ENCODE results near the gene AMBRA1.

AMBRA1 gene

DNA sequence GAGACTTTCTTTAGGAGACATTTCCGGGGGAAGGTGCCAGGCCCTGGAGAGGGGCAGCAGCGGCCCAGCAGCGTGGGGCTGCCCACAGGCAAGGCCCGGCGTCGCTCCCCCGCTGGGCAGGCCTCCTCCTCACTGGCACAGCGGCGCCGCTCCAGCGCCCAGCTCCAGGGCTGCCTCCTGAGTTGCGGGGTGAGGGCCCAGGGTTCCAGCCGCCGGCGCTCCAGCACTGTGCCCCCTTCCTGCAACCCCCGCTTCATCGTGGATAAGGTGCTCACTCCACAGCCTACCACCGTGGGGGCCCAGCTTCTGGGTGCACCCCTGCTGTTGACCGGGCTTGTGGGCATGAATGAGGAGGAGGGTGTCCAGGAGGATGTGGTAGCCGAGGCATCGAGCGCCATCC lies 227.6 kb downstream of the AMBRA1 start:
- TF ChIP-seq SNAI2 (CRISPR knock-in tag; IDR thresholded peaks at IDR 0.05) = no peak
- no peak for TF ChIP-seq ESRRG (CRISPR knock-in tag; IDR thresholded peaks at IDR 0.05)
- TF ChIP-seq ARNTL (CRISPR knock-in tag; IDR thresholded peaks at IDR 0.05; ENCODE audit: borderline replicate concordance, low read depth) = no peak
- no peak for TF ChIP-seq TCF4 (CRISPR knock-in tag; IDR thresholded peaks at IDR 0.05; ENCODE audit: borderline replicate concordance)
- TF ChIP-seq PPARA (CRISPR knock-in tag; IDR thresholded peaks at IDR 0.05; ENCODE audit: borderline replicate concordance) = no peak
- TF ChIP-seq BACH2 (CRISPR knock-in tag; IDR thresholded peaks at IDR 0.05; ENCODE audit: borderline replicate concordance) = no peak
- TF ChIP-seq RARB (CRISPR knock-in tag; IDR thresholded peaks at IDR 0.05) = no peak
- TF ChIP-seq, protein P1, sequence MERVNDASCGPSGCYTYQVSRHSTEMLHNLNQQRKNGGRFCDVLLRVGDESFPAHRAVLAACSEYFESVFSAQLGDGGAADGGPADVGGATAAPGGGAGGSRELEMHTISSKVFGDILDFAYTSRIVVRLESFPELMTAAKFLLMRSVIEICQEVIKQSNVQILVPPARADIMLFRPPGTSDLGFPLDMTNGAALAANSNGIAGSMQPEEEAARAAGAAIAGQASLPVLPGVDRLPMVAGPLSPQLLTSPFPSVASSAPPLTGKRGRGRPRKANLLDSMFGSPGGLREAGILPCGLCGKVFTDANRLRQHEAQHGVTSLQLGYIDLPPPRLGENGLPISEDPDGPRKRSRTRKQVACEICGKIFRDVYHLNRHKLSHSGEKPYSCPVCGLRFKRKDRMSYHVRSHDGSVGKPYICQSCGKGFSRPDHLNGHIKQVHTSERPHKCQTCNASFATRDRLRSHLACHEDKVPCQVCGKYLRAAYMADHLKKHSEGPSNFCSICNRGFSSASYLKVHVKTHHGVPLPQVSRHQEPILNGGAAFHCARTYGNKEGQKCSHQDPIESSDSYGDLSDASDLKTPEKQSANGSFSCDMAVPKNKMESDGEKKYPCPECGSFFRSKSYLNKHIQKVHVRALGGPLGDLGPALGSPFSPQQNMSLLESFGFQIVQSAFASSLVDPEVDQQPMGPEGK (CRISPR knock-in tag; IDR thresholded peaks at IDR 0.05; ENCODE audit: borderline replicate concordance) = no peak
- TF ChIP-seq, protein P2, sequence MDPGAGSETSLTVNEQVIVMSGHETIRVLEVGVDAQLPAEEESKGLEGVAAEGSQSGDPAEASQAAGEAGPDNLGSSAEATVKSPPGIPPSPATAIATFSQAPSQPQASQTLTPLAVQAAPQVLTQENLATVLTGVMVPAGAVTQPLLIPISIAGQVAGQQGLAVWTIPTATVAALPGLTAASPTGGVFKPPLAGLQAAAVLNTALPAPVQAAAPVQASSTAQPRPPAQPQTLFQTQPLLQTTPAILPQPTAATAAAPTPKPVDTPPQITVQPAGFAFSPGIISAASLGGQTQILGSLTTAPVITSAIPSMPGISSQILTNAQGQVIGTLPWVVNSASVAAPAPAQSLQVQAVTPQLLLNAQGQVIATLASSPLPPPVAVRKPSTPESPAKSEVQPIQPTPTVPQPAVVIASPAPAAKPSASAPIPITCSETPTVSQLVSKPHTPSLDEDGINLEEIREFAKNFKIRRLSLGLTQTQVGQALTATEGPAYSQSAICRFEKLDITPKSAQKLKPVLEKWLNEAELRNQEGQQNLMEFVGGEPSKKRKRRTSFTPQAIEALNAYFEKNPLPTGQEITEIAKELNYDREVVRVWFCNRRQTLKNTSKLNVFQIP (CRISPR knock-in tag; IDR thresholded peaks at IDR 0.05; ENCODE audit: borderline replicate concordance, low read depth) = no peak
- no peak for TF ChIP-seq GLIS3 (CRISPR knock-in tag; IDR thresholded peaks at IDR 0.05)
- no peak for TF ChIP-seq ZC3H10 (CRISPR knock-in tag; IDR thresholded peaks at IDR 0.05)
- TF ChIP-seq ISL1 (CRISPR knock-in tag; IDR thresholded peaks at IDR 0.05) = no peak
- no peak for TF ChIP-seq OSR1 (CRISPR knock-in tag; IDR thresholded peaks at IDR 0.05)
- TF ChIP-seq ZFP30 (CRISPR knock-in tag; IDR thresholded peaks at IDR 0.05) = no peak
- TF ChIP-seq CSDC2 (CRISPR knock-in tag; IDR thresholded peaks at IDR 0.05) = no peak
- TF ChIP-seq, protein P3, sequence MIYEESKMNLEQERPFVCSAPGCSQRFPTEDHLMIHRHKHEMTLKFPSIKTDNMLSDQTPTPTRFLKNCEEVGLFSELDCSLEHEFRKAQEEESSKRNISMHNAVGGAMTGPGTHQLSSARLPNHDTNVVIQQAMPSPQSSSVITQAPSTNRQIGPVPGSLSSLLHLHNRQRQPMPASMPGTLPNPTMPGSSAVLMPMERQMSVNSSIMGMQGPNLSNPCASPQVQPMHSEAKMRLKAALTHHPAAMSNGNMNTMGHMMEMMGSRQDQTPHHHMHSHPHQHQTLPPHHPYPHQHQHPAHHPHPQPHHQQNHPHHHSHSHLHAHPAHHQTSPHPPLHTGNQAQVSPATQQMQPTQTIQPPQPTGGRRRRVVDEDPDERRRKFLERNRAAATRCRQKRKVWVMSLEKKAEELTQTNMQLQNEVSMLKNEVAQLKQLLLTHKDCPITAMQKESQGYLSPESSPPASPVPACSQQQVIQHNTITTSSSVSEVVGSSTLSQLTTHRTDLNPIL (CRISPR knock-in tag; IDR thresholded peaks at IDR 0.05; ENCODE audit: low read depth) = no peak
- TF ChIP-seq, protein P4, sequence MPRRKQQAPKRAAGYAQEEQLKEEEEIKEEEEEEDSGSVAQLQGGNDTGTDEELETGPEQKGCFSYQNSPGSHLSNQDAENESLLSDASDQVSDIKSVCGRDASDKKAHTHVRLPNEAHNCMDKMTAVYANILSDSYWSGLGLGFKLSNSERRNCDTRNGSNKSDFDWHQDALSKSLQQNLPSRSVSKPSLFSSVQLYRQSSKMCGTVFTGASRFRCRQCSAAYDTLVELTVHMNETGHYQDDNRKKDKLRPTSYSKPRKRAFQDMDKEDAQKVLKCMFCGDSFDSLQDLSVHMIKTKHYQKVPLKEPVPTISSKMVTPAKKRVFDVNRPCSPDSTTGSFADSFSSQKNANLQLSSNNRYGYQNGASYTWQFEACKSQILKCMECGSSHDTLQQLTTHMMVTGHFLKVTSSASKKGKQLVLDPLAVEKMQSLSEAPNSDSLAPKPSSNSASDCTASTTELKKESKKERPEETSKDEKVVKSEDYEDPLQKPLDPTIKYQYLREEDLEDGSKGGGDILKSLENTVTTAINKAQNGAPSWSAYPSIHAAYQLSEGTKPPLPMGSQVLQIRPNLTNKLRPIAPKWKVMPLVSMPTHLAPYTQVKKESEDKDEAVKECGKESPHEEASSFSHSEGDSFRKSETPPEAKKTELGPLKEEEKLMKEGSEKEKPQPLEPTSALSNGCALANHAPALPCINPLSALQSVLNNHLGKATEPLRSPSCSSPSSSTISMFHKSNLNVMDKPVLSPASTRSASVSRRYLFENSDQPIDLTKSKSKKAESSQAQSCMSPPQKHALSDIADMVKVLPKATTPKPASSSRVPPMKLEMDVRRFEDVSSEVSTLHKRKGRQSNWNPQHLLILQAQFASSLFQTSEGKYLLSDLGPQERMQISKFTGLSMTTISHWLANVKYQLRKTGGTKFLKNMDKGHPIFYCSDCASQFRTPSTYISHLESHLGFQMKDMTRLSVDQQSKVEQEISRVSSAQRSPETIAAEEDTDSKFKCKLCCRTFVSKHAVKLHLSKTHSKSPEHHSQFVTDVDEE (CRISPR knock-in tag; IDR thresholded peaks at IDR 0.05) = no peak
- no peak for TF ChIP-seq ZFP3 (CRISPR knock-in tag; IDR thresholded peaks at IDR 0.05)
- no peak for ATAC-seq

DNA sequence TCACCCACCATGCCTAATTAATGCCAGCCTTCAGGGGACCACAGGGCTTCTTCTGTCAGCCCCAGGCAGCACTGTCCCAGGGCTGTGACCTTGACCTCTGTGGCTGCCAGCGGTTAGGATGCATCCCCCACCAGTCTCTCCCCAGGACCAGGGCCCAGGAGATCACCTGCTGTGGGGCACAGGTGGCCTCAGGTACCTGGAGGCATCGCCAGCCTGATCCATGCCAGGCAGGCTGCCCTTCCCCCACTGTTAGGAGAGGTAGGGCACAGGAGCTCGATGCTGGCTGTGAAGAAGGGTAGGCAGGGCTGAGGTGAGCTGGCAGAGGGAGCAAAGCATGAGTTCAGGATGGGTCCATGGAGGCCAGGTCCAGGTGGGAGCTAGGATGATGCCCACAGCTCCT lies 229.0 kb downstream of the AMBRA1 start:
- no peak for ATAC-seq
- TF ChIP-seq GLIS3 (CRISPR knock-in tag; IDR thresholded peaks at IDR 0.05) (no peak), CSDC2 (CRISPR knock-in tag; IDR thresholded peaks at IDR 0.05) (no peak), ZNF8 (CRISPR knock-in tag; IDR thresholded peaks at IDR 0.05) (no peak), ZFP30 (CRISPR knock-in tag; IDR thresholded peaks at IDR 0.05) (no peak), ZC3H10 (CRISPR knock-in tag; IDR thresholded peaks at IDR 0.05) (no peak)
- TF ChIP-seq, protein P2 (CRISPR knock-in tag; IDR thresholded peaks at IDR 0.05; ENCODE audit: borderline replicate concordance, low read depth) = no peak

DNA sequence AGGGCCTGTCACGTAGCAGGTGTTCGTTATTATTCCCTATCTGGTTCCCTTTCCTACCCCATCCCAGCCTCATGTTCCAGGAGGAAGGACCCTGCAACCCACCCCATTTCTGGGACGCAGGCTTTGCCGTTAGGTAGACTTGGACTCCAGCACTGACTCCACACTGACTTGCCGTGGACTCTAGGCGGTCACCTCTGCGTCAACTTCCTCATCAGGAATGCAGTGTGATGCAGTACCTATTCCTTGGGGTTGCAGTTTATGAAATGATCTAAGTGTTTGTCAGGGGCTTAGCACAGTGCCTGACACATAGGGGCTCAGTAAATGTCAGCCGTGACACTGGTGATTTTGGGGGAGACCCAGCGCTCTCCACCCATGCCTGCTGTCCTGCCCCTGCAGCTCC lies 229.8 kb downstream of the AMBRA1 start:
- no peak for ATAC-seq
- TF ChIP-seq RARB (CRISPR knock-in tag; IDR thresholded peaks at IDR 0.05) = no peak
- TF ChIP-seq SNAI2 (CRISPR knock-in tag; IDR thresholded peaks at IDR 0.05) = no peak
- TF ChIP-seq, protein P1 (CRISPR knock-in tag; IDR thresholded peaks at IDR 0.05; ENCODE audit: borderline replicate concordance) = no peak
- TF ChIP-seq ISL1 (CRISPR knock-in tag; IDR thresholded peaks at IDR 0.05) = no peak
- no peak for TF ChIP-seq ZNF565 (CRISPR knock-in tag; conservative IDR thresholded peaks at IDR 0.05; ENCODE audit: low read depth)
- TF ChIP-seq TCF4 (CRISPR knock-in tag; IDR thresholded peaks at IDR 0.05; ENCODE audit: borderline replicate concordance) = no peak
- TF ChIP-seq, protein P4 (CRISPR knock-in tag; IDR thresholded peaks at IDR 0.05) = no peak
- no peak for TF ChIP-seq TOX (CRISPR knock-in tag; IDR thresholded peaks at IDR 0.05; ENCODE audit: borderline replicate concordance)
- TF ChIP-seq, protein P5, sequence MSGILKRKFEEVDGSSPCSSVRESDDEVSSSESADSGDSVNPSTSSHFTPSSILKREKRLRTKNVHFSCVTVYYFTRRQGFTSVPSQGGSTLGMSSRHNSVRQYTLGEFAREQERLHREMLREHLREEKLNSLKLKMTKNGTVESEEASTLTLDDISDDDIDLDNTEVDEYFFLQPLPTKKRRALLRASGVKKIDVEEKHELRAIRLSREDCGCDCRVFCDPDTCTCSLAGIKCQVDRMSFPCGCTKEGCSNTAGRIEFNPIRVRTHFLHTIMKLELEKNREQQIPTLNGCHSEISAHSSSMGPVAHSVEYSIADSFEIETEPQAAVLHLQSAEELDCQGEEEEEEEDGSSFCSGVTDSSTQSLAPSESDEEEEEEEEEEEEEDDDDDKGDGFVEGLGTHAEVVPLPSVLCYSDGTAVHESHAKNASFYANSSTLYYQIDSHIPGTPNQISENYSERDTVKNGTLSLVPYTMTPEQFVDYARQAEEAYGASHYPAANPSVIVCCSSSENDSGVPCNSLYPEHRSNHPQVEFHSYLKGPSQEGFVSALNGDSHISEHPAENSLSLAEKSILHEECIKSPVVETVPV (CRISPR knock-in tag; IDR thresholded peaks at IDR 0.05) = no peak
- no peak for TF ChIP-seq ZFP30 (CRISPR knock-in tag; IDR thresholded peaks at IDR 0.05)
- TF ChIP-seq BACH2 (CRISPR knock-in tag; IDR thresholded peaks at IDR 0.05; ENCODE audit: borderline replicate concordance) = no peak

Data from SK-N-SH treated with all-trans-retinoic acid at 6 μM for 48 hours (cell line).